Fibroblast of lung (primary cell): ENCODE results near the gene ARID3A. TPM values are rescaled to one million over a fixed set of nuclear protein-coding genes. Genes with fewer than 3 reads are reported as not detected.
A peak's percentile ranks its signal among the peaks of the same experiment; 100 is the strongest.

ENCODE experiments used
- DNase-seq, 2 donors: peaks; one replicate each; pipeline versions ENCODE4 v3.0.0 to v3.0.0-alpha.2; 2010; ENCODE audit warnings: low read depth in 2 of 2
- H2AFZ ChIP-seq: 2 replicates; pipeline ENCODE4 v1.5.1; 2012; ENCODE audit warnings: low read length, control low read depth, inconsistent platforms
- H3K27ac ChIP-seq: 2 replicates; pipeline ENCODE4 v1.5.1; 2011; ENCODE audit warnings: low read length, control low read depth; ENCODE audit not compliant: insufficient read depth
- H3K27me3 ChIP-seq: 2 replicates; pipeline ENCODE4 v1.5.1; 2011; ENCODE audit warnings: mild to moderate bottlenecking, low read length; ENCODE audit not compliant: control insufficient read depth, insufficient read depth
- H3K36me3 ChIP-seq: 2 replicates; pipeline ENCODE4 v1.5.1; 2011; ENCODE audit warnings: low read length; ENCODE audit not compliant: control insufficient read depth, insufficient read depth
- H3K4me1 ChIP-seq: 2 replicates; pipeline ENCODE4 v1.5.1; 2011; ENCODE audit warnings: low read length; ENCODE audit not compliant: control insufficient read depth, insufficient read depth; ENCODE audit errors: extremely low read depth
- H3K4me2 ChIP-seq: 2 replicates; pipeline ENCODE4 v1.5.1; 2011; ENCODE audit warnings: low read length, control low read depth; ENCODE audit not compliant: insufficient read depth; ENCODE audit errors: extremely low read depth
- H3K4me3 ChIP-seq, 4 experiments: fragments of 200-600 bp in 1 of 4; sonication (generic) in 1 of 4; replicated peaks in 1 of 4; 2 replicates each; pipeline ENCODE4 v1.5.1; 2011 to 2016; ENCODE audit warnings: low read length in 4 of 4, low read depth in 3 of 4, mild to moderate bottlenecking in 3 of 4, control low read depth in 2 of 4, inconsistent platforms in 1 of 4, mixed read lengths in 1 of 4; ENCODE audit not compliant: insufficient read depth in 1 of 4; ENCODE audit errors: control extremely low read depth in 1 of 4
- H3K79me2 ChIP-seq: 2 replicates; pipeline ENCODE4 v1.5.1; 2012; ENCODE audit warnings: mild to moderate bottlenecking, low read length, inconsistent platforms; ENCODE audit not compliant: control insufficient read depth, insufficient read depth
- H3K9ac ChIP-seq: 2 replicates; pipeline ENCODE4 v1.5.1; 2011; ENCODE audit warnings: mild to moderate bottlenecking, low read length, control low read depth; ENCODE audit not compliant: insufficient read depth
- H3K9me3 ChIP-seq: 2 replicates; pipeline ENCODE4 v1.5.1; 2012; ENCODE audit warnings: low read depth, low read length; ENCODE audit not compliant: control insufficient read depth, insufficient read depth
- H4K20me1 ChIP-seq: 2 replicates; pipeline ENCODE4 v1.5.1; 2011; ENCODE audit warnings: low read length; ENCODE audit not compliant: control insufficient read depth, insufficient read depth; ENCODE audit errors: extremely low read depth
- EZH2 ChIP-seq: IDR thresholded peaks from 2 replicates; pipeline ENCODE4 v1.5.1; 2012; ENCODE audit warnings: low read length, control low read depth, mild to moderate bottlenecking; ENCODE audit errors: missing control alignments
- polyA plus RNA-seq, 2 donors: library from polyadenylated mRNA; depleted of rRNA in 1 of 2; stranded (reverse) in 1 of 2; unstranded in 1 of 2; fragments of >200 nt; gene quantifications; 2 replicates each; pipeline ENCODE4 v1.2.1, GENCODE V29; 2011 to 2012; ENCODE audit warnings: missing spikeins in 1 of 2
- total RNA-seq: library from RNA; depleted of rRNA; stranded (reverse); fragments of >200 nt; gene quantifications from 2 replicates; pipeline ENCODE4 v1.2.1, GENCODE V29; 2014
- TF ChIP-seq, protein P1 (sequence below), 2 donors: IDR thresholded peaks in 1 of 2; conservative IDR thresholded peaks in 1 of 2; 1 replicate in 1 of 2; 2 replicates in 1 of 2; pipeline ENCODE4 v1.5.1; 2011 to 2012; ENCODE audit warnings: low read length in 2 of 2, control low read depth in 1 of 2, inconsistent platforms in 1 of 2, low read depth in 1 of 2, mild to moderate bottlenecking in 1 of 2

Gene ARID3A
- total and polyA plus RNA-seq, 2 donors (not counting 1 experiment from before 2014, with no cell fraction given): 6.4 to 14.9 TPM

DNA sequence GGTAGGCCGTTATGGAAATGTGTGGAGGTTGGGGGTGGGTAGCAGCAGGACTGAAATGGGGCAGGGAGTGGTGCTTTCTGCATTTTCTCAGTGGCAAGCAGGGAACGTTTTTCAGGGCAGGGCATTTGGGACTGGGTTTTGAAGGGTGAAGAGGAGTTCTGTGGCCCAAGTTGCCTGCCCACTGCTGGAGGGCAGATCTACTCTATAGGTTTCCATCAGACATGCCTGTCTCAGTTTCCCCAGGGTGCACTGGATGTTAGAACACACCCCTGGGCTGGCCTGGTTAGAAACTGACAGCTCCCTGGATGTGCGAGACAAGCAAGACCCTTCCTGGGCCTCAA lies 73.5 kb downstream of the ARID3A start:
- no peak overlapping the region for H3K9ac ChIP-seq
- peaks cover 2% of the 10 kb centered on the region for H3K36me3 ChIP-seq
- H3K4me1 ChIP-seq: no peaks in the 10 kb centered on the region
- no peak overlapping the region for H3K27ac ChIP-seq
- peak; percentile 66 for TF ChIP-seq EZH2
- TF ChIP-seq, protein P1, sequence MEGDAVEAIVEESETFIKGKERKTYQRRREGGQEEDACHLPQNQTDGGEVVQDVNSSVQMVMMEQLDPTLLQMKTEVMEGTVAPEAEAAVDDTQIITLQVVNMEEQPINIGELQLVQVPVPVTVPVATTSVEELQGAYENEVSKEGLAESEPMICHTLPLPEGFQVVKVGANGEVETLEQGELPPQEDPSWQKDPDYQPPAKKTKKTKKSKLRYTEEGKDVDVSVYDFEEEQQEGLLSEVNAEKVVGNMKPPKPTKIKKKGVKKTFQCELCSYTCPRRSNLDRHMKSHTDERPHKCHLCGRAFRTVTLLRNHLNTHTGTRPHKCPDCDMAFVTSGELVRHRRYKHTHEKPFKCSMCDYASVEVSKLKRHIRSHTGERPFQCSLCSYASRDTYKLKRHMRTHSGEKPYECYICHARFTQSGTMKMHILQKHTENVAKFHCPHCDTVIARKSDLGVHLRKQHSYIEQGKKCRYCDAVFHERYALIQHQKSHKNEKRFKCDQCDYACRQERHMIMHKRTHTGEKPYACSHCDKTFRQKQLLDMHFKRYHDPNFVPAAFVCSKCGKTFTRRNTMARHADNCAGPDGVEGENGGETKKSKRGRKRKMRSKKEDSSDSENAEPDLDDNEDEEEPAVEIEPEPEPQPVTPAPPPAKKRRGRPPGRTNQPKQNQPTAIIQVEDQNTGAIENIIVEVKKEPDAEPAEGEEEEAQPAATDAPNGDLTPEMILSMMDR (conservative IDR thresholded peaks at IDR 0.05 in 1 of 2, IDR thresholded peaks at IDR 0.05 in 1 of 2; ENCODE audit: low read depth in 1 of 2, low read length in 2 of 2): no peak
- H3K4me2 ChIP-seq: no peak overlapping the region
- no peak for DNase-seq
- H3K27me3 ChIP-seq: peaks cover 30% of the 10 kb centered on the region
- no peak overlapping the region for H3K4me3 ChIP-seq
- no peaks in the 10 kb centered on the region for H3K9me3 ChIP-seq
- H2AFZ ChIP-seq: no peak overlapping the region
- no peaks in the 10 kb centered on the region for H3K79me2 ChIP-seq
- H4K20me1 ChIP-seq: no peaks in the 10 kb centered on the region

DNA sequence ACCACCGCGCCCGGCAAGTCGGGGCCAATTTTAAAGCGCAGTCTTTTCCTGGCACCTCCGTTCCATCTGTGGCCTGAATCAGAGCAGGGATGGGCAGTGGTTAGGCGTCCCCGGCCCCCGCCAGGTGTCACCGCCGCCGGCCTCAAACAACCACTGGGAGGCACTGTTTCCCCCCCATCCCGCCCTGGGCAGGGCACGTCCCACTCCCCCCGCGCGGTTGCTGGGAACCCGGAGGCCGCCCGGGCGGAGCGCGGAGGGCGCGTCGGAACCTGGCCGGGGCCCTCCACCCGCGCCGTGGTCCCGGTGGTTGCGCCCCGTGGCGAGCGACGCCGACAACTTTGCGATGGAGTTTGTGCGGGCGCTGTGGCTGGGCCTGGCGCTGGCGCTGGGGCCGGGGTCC lies 74.3 kb downstream of the ARID3A start, which contains the start of gene GRIN3B:
GRIN3B (plus strand) TSS at position 325 of the 400 bp plus-strand sequence; CDS start at position 344, 19 bp downstream.
- H4K20me1 ChIP-seq: no peaks in the 10 kb centered on the region
- no peaks in the 10 kb centered on the region for H3K4me1 ChIP-seq
- H3K27ac ChIP-seq: no peak within 1 kb of the TSS
- DNase-seq: peak in 1 of 2 donors; percentile 44
- no peak within 1 kb of the TSS for H3K9ac ChIP-seq
- no peaks in the 10 kb centered on the region for H3K9me3 ChIP-seq
- H3K4me2 ChIP-seq: peak within 1 kb of the TSS; percentile 44
- H2AFZ ChIP-seq: no peak within 1 kb of the TSS
- TF ChIP-seq, protein P1 (conservative IDR thresholded peaks at IDR 0.05 in 1 of 2, IDR thresholded peaks at IDR 0.05 in 1 of 2; ENCODE audit: low read depth in 1 of 2, low read length in 2 of 2): peak; percentile 28 to 41
- no peak for TF ChIP-seq EZH2
- H3K79me2 ChIP-seq: no peaks in the 10 kb centered on the region
- peak within 1 kb of the TSS in 2 of 4 experiments; percentile 9 to 34 for H3K4me3 ChIP-seq
- H3K36me3 ChIP-seq: no peaks in the 10 kb centered on the region
- H3K27me3 ChIP-seq: peaks cover 30% of the 10 kb centered on the region

DNA sequence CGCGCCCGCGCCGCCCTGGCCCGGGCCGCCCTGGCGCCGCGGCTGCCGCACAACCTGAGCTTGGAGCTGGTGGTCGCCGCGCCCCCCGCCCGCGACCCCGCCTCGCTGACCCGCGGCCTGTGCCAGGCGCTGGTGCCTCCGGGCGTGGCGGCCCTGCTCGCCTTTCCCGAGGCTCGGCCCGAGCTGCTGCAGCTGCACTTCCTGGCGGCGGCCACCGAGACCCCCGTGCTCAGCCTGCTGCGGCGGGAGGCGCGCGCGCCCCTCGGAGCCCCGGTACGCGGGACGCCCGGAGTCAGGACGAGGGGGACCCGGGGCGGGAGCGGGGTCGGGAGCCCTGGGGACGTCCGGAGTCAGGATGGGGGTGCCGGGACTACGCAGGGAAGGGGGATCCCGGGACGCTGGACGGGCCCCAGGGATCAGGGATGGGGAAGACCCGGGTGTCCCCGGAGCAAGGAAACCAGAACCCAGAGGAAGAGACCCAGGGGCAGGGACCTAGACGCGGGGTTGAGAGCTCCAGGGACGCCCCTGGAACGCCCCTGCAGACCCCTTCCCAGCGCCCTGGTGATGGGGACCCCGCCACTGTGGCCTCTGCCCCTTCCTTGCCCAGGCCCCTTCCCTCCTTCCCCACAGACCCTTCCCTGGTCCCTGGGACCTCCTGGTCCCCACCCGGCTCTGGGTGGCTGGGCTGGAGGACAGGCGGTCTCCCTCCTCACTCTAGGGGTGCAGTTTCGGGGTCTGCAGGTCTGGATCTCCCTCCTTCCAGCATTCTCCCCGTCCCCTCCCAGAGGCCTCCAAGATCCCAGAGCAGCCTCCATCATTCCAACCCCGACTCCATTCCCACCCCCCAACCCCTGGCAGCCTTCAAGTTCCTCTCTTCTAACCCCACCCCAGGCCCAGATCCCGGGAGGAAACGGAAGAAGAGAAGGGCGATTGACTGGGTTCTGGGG lies 75.0 kb downstream of the ARID3A start:
- Histone ChIP-seq H3K9ac (no peak overlapping the region), H3K9me3 (no peaks in the 10 kb centered on the region), H3K27ac (no peak overlapping the region), H3K4me3 (peak overlapping the region in 1 of 4 experiments; percentile 29), H3K4me1 (no peaks in the 10 kb centered on the region), H3K27me3 (peaks cover 28% of the 10 kb centered on the region), H3K36me3 (no peaks in the 10 kb centered on the region), H4K20me1 (no peaks in the 10 kb centered on the region), H3K4me2 (peak overlapping the region; percentile 44), H2AFZ (no peak overlapping the region), H3K79me2 (no peaks in the 10 kb centered on the region)
- DNase-seq: no peak
- TF ChIP-seq, protein P1 (conservative IDR thresholded peaks at IDR 0.05 in 1 of 2, IDR thresholded peaks at IDR 0.05 in 1 of 2; ENCODE audit: low read depth in 1 of 2, low read length in 2 of 2): no peak
- TF ChIP-seq EZH2: peak; percentile 67
